ENCODE results near the gene SSRP1.
A peak's percentile ranks its signal among the peaks of the same experiment; 100 is the strongest.

The SSRP1 gene

GRCh38 chr11:57353036-57353435, 17.3 kb upstream of the SSRP1 start:
- H3F3A ChIP-seq (ENCODE audit: insufficient read depth, low read length) = no peaks in the 10 kb centered on the region
- H3K9me3 ChIP-seq (replicated peaks; ENCODE audit: insufficient read depth, low read length) = no peaks in the 10 kb centered on the region
- H3K27me3 ChIP-seq (replicated peaks; ENCODE audit: insufficient read depth, low read length) = 0 out of 2 replicates have a peak, but pooled peaks cover 1% of the 10 kb centered on the region
- H4K20me1 ChIP-seq (ENCODE audit: insufficient read depth, low read length) = no peaks in the 10 kb centered on the region
- H3K27ac ChIP-seq (ENCODE audit: low read length) = no peak overlapping the region
- DNase-seq = no peak
- no peak overlapping the region for H2AFZ ChIP-seq (ENCODE audit: low read length)
- H3K79me2 ChIP-seq (ENCODE audit: low read length) = no peaks in the 10 kb centered on the region
- H3K4me1 ChIP-seq (ENCODE audit: low read length) = no peaks in the 10 kb centered on the region
- no peak overlapping the region for H3K9ac ChIP-seq (ENCODE audit: low read length)
- H3K36me3 ChIP-seq (replicated peaks; ENCODE audit: insufficient read depth, low read length) = no peaks in the 10 kb centered on the region
- H3K4me3 ChIP-seq (ENCODE audit: low read length) = no peak overlapping the region
- no peak overlapping the region for H3K4me2 ChIP-seq (ENCODE audit: low read depth, low read length)
- no peak for TF ChIP-seq EZH2phosphoT487 (IDR thresholded peaks at IDR 0.05; ENCODE audit: low read length)
- TF ChIP-seq EZH2 (optimal IDR thresholded peaks at IDR 0.05; ENCODE audit: low read depth, low read length) = no peak
- no peaks in the 10 kb centered on the region for H3K9me2 ChIP-seq (replicated peaks; ENCODE audit: insufficient read depth, low read length)

GRCh38 chr11:57349491-57350274, 14.0 kb upstream of the SSRP1 start:
- Histone ChIP-seq H3K4me3 (ENCODE audit: low read length) (no peak overlapping the region), H2AFZ (ENCODE audit: low read length) (peak overlapping the region; percentile 80), H3K9me3 (replicated peaks; ENCODE audit: insufficient read depth, low read length) (no peaks in the 10 kb centered on the region), H3K9ac (ENCODE audit: low read length) (no peak overlapping the region), H3F3A (ENCODE audit: insufficient read depth, low read length) (no peaks in the 10 kb centered on the region), H3K27ac (ENCODE audit: low read length) (no peak overlapping the region), H3K27me3 (replicated peaks; ENCODE audit: insufficient read depth, low read length) (0 out of 2 replicates have a peak, but pooled peaks cover 5% of the 10 kb centered on the region), H3K4me1 (ENCODE audit: low read length) (no peaks in the 10 kb centered on the region), H3K36me3 (replicated peaks; ENCODE audit: insufficient read depth, low read length) (no peaks in the 10 kb centered on the region), H3K79me2 (ENCODE audit: low read length) (no peaks in the 10 kb centered on the region), H3K9me2 (replicated peaks; ENCODE audit: insufficient read depth, low read length) (no peaks in the 10 kb centered on the region), H3K4me2 (ENCODE audit: low read depth, low read length) (peak overlapping the region; percentile 40; the same call in 1 of the 2 replicates), H4K20me1 (ENCODE audit: insufficient read depth, low read length) (no peaks in the 10 kb centered on the region)
- peak; percentile 39 for DNase-seq
- no peak for TF ChIP-seq EZH2phosphoT487 (IDR thresholded peaks at IDR 0.05; ENCODE audit: low read length)
- TF ChIP-seq, protein P1, sequence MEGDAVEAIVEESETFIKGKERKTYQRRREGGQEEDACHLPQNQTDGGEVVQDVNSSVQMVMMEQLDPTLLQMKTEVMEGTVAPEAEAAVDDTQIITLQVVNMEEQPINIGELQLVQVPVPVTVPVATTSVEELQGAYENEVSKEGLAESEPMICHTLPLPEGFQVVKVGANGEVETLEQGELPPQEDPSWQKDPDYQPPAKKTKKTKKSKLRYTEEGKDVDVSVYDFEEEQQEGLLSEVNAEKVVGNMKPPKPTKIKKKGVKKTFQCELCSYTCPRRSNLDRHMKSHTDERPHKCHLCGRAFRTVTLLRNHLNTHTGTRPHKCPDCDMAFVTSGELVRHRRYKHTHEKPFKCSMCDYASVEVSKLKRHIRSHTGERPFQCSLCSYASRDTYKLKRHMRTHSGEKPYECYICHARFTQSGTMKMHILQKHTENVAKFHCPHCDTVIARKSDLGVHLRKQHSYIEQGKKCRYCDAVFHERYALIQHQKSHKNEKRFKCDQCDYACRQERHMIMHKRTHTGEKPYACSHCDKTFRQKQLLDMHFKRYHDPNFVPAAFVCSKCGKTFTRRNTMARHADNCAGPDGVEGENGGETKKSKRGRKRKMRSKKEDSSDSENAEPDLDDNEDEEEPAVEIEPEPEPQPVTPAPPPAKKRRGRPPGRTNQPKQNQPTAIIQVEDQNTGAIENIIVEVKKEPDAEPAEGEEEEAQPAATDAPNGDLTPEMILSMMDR (IDR thresholded peaks at IDR 0.05; ENCODE audit: low read length) = peak; percentile 88

DNA sequence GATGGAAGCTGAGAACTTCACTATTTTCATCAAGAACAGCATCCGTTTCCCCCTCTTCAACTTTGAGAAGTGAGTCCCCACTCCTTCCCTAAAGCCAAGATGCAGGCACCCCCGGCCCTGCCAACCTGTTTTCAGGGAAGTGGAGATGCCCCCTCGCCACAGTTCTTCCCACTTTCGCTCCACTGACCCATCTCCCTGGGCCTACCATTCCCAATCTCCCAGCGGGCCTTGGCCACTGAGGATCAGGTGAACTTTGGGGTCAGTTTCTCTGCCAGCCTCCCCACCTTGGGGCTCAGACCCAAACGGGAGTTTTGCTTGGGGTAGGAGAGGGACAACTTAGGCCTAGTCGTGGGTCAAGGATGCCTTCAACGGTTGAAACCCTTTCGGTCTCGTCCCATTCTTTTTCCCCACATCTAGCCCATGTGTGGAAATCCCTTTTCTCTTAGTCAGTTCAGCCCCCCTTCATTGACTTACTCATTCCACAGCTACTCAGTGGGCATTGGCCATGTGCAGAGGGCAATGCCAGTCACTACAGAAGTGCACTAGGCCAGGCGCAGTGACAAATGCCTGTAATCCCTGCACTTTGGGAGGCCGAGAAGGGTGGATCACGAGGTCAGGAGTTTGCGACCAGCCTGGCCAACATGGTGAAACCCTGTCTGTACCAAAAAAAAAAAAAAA, 13.1 kb upstream of the SSRP1 start:
- Histone ChIP-seq H3K27me3 (replicated peaks; ENCODE audit: insufficient read depth, low read length) (0 out of 2 replicates have a peak, but pooled peaks cover 5% of the 10 kb centered on the region), H3K9me2 (replicated peaks; ENCODE audit: insufficient read depth, low read length) (no peaks in the 10 kb centered on the region), H3K4me2 (ENCODE audit: low read depth, low read length) (no peak overlapping the region), H3K4me1 (ENCODE audit: low read length) (no peaks in the 10 kb centered on the region), H3K27ac (ENCODE audit: low read length) (no peak overlapping the region), H3K36me3 (replicated peaks; ENCODE audit: insufficient read depth, low read length) (no peaks in the 10 kb centered on the region), H4K20me1 (ENCODE audit: insufficient read depth, low read length) (no peaks in the 10 kb centered on the region), H3K9me3 (replicated peaks; ENCODE audit: insufficient read depth, low read length) (no peaks in the 10 kb centered on the region), H3K4me3 (ENCODE audit: low read length) (no peak overlapping the region), H3F3A (ENCODE audit: insufficient read depth, low read length) (no peaks in the 10 kb centered on the region), H3K9ac (ENCODE audit: low read length) (no peak overlapping the region), H2AFZ (ENCODE audit: low read length) (no peak overlapping the region), H3K79me2 (ENCODE audit: low read length) (no peaks in the 10 kb centered on the region)
- no peak for DNase-seq
- TF ChIP-seq EZH2 (optimal IDR thresholded peaks at IDR 0.05; ENCODE audit: low read depth, low read length) = no peak

GRCh38 chr11:57348052-57348451, 12.4 kb upstream of the SSRP1 start:
- Histone ChIP-seq H3K4me2 (ENCODE audit: low read depth, low read length) (no peak overlapping the region), H3K9me2 (replicated peaks; ENCODE audit: insufficient read depth, low read length) (no peaks in the 10 kb centered on the region), H3K79me2 (ENCODE audit: low read length) (no peaks in the 10 kb centered on the region), H3K27me3 (replicated peaks; ENCODE audit: insufficient read depth, low read length) (0 out of 2 replicates have a peak, but pooled peaks cover 5% of the 10 kb centered on the region), H3K9me3 (replicated peaks; ENCODE audit: insufficient read depth, low read length) (no peaks in the 10 kb centered on the region), H3K36me3 (replicated peaks; ENCODE audit: insufficient read depth, low read length) (no peaks in the 10 kb centered on the region), H3K4me1 (ENCODE audit: low read length) (no peaks in the 10 kb centered on the region), H4K20me1 (ENCODE audit: insufficient read depth, low read length) (no peaks in the 10 kb centered on the region), H3K9ac (ENCODE audit: low read length) (no peak overlapping the region), H3F3A (ENCODE audit: insufficient read depth, low read length) (no peaks in the 10 kb centered on the region), H2AFZ (ENCODE audit: low read length) (no peak overlapping the region), H3K27ac (ENCODE audit: low read length) (no peak overlapping the region), H3K4me3 (ENCODE audit: low read length) (no peak overlapping the region)
- DNase-seq = no peak
- no peak for TF ChIP-seq EZH2 (optimal IDR thresholded peaks at IDR 0.05; ENCODE audit: low read depth, low read length)

Data from MM.1S (cell line).